ENCODE measurements around the gene SQSTM1.
A peak's percentile ranks its signal among the peaks of the same experiment; 100 is the strongest.
"Not testable (repeated sequence)": the region's sequence is repeated elsewhere in the genome, so short reads cannot be mapped to it uniquely, and the experiment has no call there.

The SQSTM1 gene

GRCh38 chr5:179820483-179821297, at the start of gene SQSTM1:
Gene SQSTM1 (plus strand): TSS chr5:179820905. CDS start chr5:179820937, 32 bp downstream.
- peak in 2 of 3 experiments; percentile 63 to 70 for DNase-seq (ENCODE audit: low read depth in 2 of 3, low spot score in 2 of 3)

- no peak for DNase-seq (ENCODE audit: low read depth in 2 of 3, low spot score in 2 of 3)
Observed at GRCh38 chr5:179771311-179771895, 49.3 kb upstream of the SQSTM1 start.

- DNase-seq (ENCODE audit: low read depth in 2 of 3, low spot score in 2 of 3), result no peak
Observed at GRCh38 chr5:179772351-179772750, 48.4 kb upstream of the SQSTM1 start.

GRCh38 chr5:179773686-179774040, 47.0 kb upstream of the SQSTM1 start:
- no peak for DNase-seq (ENCODE audit: low read depth in 2 of 3, low spot score in 2 of 3)

- DNase-seq (ENCODE audit: low read depth in 2 of 3, low spot score in 2 of 3), result no peak
Observed at GRCh38 chr5:179774442-179774841, 46.3 kb upstream of the SQSTM1 start.

GRCh38 chr5:179776411-179776938, 44.2 kb upstream of the SQSTM1 start:
- DNase-seq (ENCODE audit: low read depth in 2 of 3, low spot score in 2 of 3), result no peak

- DNase-seq (ENCODE audit: low read depth in 2 of 3, low spot score in 2 of 3), result no peak
Observed at GRCh38 chr5:179777456-179777855, 43.2 kb upstream of the SQSTM1 start.

- DNase-seq (ENCODE audit: low read depth in 2 of 3, low spot score in 2 of 3), result no peak
Observed at GRCh38 chr5:179777909-179778308, 42.8 kb upstream of the SQSTM1 start.

GRCh38 chr5:179778591-179778990, 42.1 kb upstream of the SQSTM1 start:
- no peak for DNase-seq (ENCODE audit: low read depth in 2 of 3, low spot score in 2 of 3)

- no peak for DNase-seq (ENCODE audit: low read depth in 2 of 3, low spot score in 2 of 3)
Observed at GRCh38 chr5:179779826-179780225, 40.9 kb upstream of the SQSTM1 start.

GRCh38 chr5:179780362-179780761, 40.3 kb upstream of the SQSTM1 start:
- no peak for DNase-seq (ENCODE audit: low read depth in 2 of 3, low spot score in 2 of 3)

- DNase-seq (ENCODE audit: low read depth in 2 of 3, low spot score in 2 of 3), result no peak
Observed at GRCh38 chr5:179781846-179782245, 38.9 kb upstream of the SQSTM1 start.

GRCh38 chr5:179783128-179783527, 37.6 kb upstream of the SQSTM1 start:
- DNase-seq (ENCODE audit: low read depth in 2 of 3, low spot score in 2 of 3), result no peak

- DNase-seq (ENCODE audit: low read depth in 2 of 3, low spot score in 2 of 3), result no peak
Observed at GRCh38 chr5:179786861-179787260, 33.8 kb upstream of the SQSTM1 start.

GRCh38 chr5:179788193-179788854, 32.4 kb upstream of the SQSTM1 start:
- DNase-seq (ENCODE audit: low read depth in 2 of 3, low spot score in 2 of 3), result no peak

GRCh38 chr5:179789278-179789677, 31.4 kb upstream of the SQSTM1 start:
- DNase-seq (ENCODE audit: low read depth in 2 of 3, low spot score in 2 of 3), result not testable (repeated sequence)

GRCh38 chr5:179791881-179792611, 28.7 kb upstream of the SQSTM1 start:
- DNase-seq (ENCODE audit: low read depth in 2 of 3, low spot score in 2 of 3), result no peak

- DNase-seq (ENCODE audit: low read depth in 2 of 3, low spot score in 2 of 3), result no peak
Observed at GRCh38 chr5:179792612-179793467, 27.9 kb upstream of the SQSTM1 start.

- DNase-seq (ENCODE audit: low read depth in 2 of 3, low spot score in 2 of 3), result no peak
Observed at GRCh38 chr5:179793468-179794139, 27.1 kb upstream of the SQSTM1 start, which contains the start of gene LTC4S. Gene LTC4S (plus strand): TSS chr5:179793986. CDS start chr5:179794081, 95 bp downstream.

- no peak for DNase-seq (ENCODE audit: low read depth in 2 of 3, low spot score in 2 of 3)
Observed at GRCh38 chr5:179794171-179794570, 26.5 kb upstream of the SQSTM1 start.

Data from activated CD8-positive, alpha-beta memory T cell treated with anti-CD3 and anti-CD28 coated beads for 48 hours (primary cell).